ENCODE results near the gene PHF13. TPM values are rescaled to one million over a fixed set of nuclear protein-coding genes. Genes with fewer than 3 reads are reported as not detected.

PHF13 gene
- total and polyA plus RNA-seq, 2 of the 4 experiments (the other 2 are of a cell fraction) = 7.3 to 9.8 TPM

DNA sequence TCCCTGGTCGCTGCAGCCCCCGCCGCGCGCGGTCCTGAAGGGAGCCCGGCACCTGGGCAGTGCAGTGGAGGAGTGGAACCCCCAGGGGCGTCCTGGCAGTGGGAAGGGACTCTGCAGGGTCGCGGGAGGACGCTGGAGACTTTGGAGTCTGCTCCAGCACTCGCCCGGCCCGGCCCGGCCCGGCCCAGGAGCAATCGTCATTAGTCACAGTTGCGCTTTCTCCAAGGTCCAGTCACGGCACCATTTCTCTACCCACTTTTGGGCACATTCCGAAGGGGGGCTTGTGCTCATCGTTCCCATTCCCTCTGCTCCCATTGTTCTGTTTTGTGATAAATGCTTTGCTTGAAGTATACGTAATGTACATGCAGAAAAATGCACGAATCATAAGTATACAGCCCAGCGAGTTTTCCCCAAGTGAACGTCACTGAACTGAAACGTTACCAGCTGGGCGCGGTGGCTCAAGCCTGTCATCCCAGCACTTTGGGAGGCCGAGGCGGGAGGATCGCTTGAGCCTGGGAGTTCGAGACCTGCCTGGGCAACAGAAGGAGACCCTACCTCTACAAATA lies 12.1 kb downstream of the PHF13 start:
- Histone ChIP-seq H3K23ac (ENCODE audit: low read depth, low read length) (peak overlapping the region; percentile 93), H3K14ac (replicated peaks; ENCODE audit: low read depth, low read length) (peak overlapping the region; percentile 85), H3K4me2 (ENCODE audit: low read depth, low read length) (peak overlapping the region; percentile 95), H3K27ac (ENCODE audit: insufficient read depth, low read length) (peak overlapping the region; percentile 85), H2BK20ac (ENCODE audit: low read depth, low read length) (no peak overlapping the region), H3K9me1 (ENCODE audit: insufficient read depth, low read length) (peaks cover 4% of the 10 kb centered on the region; the same call in 1 of the 2 replicates), H3K4me3 (ENCODE audit: insufficient read depth, low read depth, low read length) (peak overlapping the region; percentile 67), H3K79me1 (ENCODE audit: low read depth in 1 of 2, low read length in 2 of 2) (peaks cover 32 to 79% of the 10 kb centered on the region in 2 experiments), H4K91ac (ENCODE audit: insufficient read depth, low read depth, low read length) (peak overlapping the region; percentile 66; the same call in 1 of the 2 replicates), H2BK5ac (ENCODE audit: low read depth, low read length, poor library complexity, severe bottlenecking) (peak overlapping the region; percentile 67), H2BK15ac (ENCODE audit: low read depth, low read length) (no peak overlapping the region), H3K18ac (ENCODE audit: low read depth, low read length) (no peak overlapping the region), H2AFZ (replicated peaks; ENCODE audit: low read length, poor library complexity) (peak overlapping the region; percentile 85), H4K5ac (ENCODE audit: low read depth, low read length) (peak overlapping the region; percentile 23), H3K9ac (ENCODE audit: low read depth, low read length) (peak overlapping the region; percentile 65), H3K4me1 (ENCODE audit: control insufficient read depth, insufficient read depth, low read length) (peaks cover 6% of the 10 kb centered on the region), H3K27me3 (ENCODE audit: control insufficient read depth, insufficient read depth, low read length) (no peaks in the 10 kb centered on the region), H2BK120ac (ENCODE audit: low read depth, low read length) (no peak overlapping the region), H3K4ac (ENCODE audit: low read depth, low read length) (peak overlapping the region; percentile 55; the same call in 1 of the 2 replicates), H4K8ac (ENCODE audit: low read depth in 2 of 2, low read length in 2 of 2) (peak overlapping the region in 1 of 2 experiments; percentile 44; a peak in 1 of 4 replicates), H2AK5ac (ENCODE audit: low read depth, low read length) (peak overlapping the region; percentile 22), H3K36me3 (ENCODE audit: control insufficient read depth, insufficient read depth, low read length) (peaks cover 54% of the 10 kb centered on the region), H4K20me1 (ENCODE audit: insufficient read depth, low read length) (peaks cover 48% of the 10 kb centered on the region), H2AK9ac (replicated peaks; ENCODE audit: low read depth, low read length, poor library complexity) (peak overlapping the region; percentile 74), H3K56ac (ENCODE audit: extremely low read depth, insufficient read depth, low read length) (no peak overlapping the region; the same call in 1 of the 2 replicates), H3K9me3 (ENCODE audit: control insufficient read depth, insufficient read depth, low read length) (no peaks in the 10 kb centered on the region)
- ATAC-seq (ENCODE audit: low read depth) (peak; percentile 46), DNase-seq (peak; percentile 71)
- CTCF ChIA-PET = interaction anchor here (0.6 kb wide), 1 partner anchor 109 kb away, joined by 4 read pairs; no protein-coding TSS in a partner anchor
- POLR2A ChIA-PET (ENCODE audit: unreplicated experiment) = no interaction called here
- no TSS peak for BruUV-seq (replicated peaks)
- in situ Hi-C loops (cut with MboI; ENCODE audit: low sequenced_read_pairs) (no loop called here), intact Hi-C loops (cut with micrococcal nuclease) (no loop called here), dilution Hi-C loops (cut with HindIII; ENCODE audit: low sequenced_read_pairs, unreplicated experiment) (no loop called here)
- 10% methylated on average over 10 of the region's 32 CpGs; no CpG with 5 or more reads in 1 of the 2 experiments for WGBS, 2 experiments (ENCODE audit: extremely low coverage in 2 of 2, insufficient read length in 1 of 2)
- TF ChIP-seq CEBPB (IDR thresholded peaks at IDR 0.05; ENCODE audit: low read depth, low read length) = no peak
- no peak for TF ChIP-seq RCOR1 (IDR thresholded peaks at IDR 0.05; ENCODE audit: insufficient replicate concordance, low read length)
